ENCODE data around the gene NRG3.

DNA sequence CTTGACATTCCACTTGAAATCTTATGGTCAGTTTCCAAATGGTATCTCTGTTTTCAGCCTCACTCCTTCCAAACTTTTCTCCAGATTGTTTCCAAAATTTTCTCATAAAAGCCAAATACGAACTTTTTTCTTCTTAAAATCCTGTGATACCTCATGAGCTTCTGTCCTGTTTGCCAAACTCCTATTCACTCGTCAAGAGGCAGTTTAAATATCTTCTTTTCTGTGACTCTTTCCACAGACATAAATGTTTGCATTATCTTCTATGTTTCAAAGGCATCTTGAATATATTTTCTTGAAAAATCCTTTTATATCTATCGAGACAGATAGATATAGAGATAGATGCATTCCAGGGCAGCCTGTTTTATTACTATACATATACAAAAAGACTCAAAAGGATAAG lies 109.4 kb downstream of the NRG3 start:
- TF ChIP-seq, protein P1, sequence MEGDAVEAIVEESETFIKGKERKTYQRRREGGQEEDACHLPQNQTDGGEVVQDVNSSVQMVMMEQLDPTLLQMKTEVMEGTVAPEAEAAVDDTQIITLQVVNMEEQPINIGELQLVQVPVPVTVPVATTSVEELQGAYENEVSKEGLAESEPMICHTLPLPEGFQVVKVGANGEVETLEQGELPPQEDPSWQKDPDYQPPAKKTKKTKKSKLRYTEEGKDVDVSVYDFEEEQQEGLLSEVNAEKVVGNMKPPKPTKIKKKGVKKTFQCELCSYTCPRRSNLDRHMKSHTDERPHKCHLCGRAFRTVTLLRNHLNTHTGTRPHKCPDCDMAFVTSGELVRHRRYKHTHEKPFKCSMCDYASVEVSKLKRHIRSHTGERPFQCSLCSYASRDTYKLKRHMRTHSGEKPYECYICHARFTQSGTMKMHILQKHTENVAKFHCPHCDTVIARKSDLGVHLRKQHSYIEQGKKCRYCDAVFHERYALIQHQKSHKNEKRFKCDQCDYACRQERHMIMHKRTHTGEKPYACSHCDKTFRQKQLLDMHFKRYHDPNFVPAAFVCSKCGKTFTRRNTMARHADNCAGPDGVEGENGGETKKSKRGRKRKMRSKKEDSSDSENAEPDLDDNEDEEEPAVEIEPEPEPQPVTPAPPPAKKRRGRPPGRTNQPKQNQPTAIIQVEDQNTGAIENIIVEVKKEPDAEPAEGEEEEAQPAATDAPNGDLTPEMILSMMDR (IDR thresholded peaks at IDR 0.05) = no peak
- no peak for TF ChIP-seq POLR2A (IDR thresholded peaks at IDR 0.05)
- TF ChIP-seq EP300 (IDR thresholded peaks at IDR 0.05) = no peak

Data from ovary (tissue), 3 donors.